ENCODE results near the gene USP48.

The USP48 gene

DNA sequence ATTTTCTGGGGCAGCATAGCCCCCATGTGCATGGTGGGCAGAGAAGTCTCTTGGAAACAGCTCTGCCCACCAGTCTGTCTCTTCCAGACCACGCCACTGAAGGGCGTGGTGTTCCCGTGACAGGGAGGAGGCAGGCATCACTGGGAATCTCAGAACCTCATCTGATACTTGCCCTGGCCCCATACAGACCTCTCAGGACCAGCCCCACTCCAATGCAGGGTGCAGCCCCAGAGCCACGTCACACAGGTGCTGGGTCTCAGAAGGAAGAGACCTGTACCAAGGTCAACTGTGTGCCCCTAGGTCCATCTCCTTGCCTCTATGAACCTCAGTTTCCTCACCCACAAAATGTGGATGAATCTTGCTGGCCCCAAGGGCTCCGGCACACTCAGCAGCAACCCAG lies 121.1 kb downstream of the USP48 start:
- DNase-seq (ENCODE audit: low read depth), result no peak
- TF ChIP-seq, protein P1, sequence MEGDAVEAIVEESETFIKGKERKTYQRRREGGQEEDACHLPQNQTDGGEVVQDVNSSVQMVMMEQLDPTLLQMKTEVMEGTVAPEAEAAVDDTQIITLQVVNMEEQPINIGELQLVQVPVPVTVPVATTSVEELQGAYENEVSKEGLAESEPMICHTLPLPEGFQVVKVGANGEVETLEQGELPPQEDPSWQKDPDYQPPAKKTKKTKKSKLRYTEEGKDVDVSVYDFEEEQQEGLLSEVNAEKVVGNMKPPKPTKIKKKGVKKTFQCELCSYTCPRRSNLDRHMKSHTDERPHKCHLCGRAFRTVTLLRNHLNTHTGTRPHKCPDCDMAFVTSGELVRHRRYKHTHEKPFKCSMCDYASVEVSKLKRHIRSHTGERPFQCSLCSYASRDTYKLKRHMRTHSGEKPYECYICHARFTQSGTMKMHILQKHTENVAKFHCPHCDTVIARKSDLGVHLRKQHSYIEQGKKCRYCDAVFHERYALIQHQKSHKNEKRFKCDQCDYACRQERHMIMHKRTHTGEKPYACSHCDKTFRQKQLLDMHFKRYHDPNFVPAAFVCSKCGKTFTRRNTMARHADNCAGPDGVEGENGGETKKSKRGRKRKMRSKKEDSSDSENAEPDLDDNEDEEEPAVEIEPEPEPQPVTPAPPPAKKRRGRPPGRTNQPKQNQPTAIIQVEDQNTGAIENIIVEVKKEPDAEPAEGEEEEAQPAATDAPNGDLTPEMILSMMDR (IDR thresholded peaks at IDR 0.05; ENCODE audit: control insufficient read depth, extremely low read depth, insufficient read depth), result no peak
- H3K4me3 ChIP-seq (ENCODE audit: low read depth, low read length), result no peak overlapping the region

DNA sequence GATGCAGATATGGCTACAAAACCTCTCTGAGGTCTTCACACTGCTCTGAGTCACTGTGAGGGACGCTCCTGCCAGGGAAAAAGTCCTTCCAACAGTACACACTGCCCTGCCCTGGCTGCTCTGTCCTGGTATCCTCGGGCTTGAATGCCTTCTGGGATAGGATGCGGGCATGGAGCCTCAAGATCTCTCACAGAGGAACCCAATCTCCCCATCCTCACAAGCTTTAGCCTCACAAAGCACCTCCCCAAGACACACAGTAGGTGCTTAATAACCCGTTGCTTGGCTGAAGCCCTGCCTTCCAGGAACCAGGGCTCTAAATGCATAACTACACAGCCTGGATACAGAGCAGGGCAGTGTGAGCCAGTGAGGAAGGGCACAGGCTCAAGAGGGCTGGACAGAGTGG lies 123.0 kb downstream of the USP48 start:
- no peak overlapping the region for H3K4me3 ChIP-seq (ENCODE audit: low read depth, low read length)
- no peak for DNase-seq (ENCODE audit: low read depth)
- TF ChIP-seq, protein P1 (IDR thresholded peaks at IDR 0.05; ENCODE audit: control insufficient read depth, extremely low read depth, insufficient read depth), result no peak

- TF ChIP-seq, protein P1 (IDR thresholded peaks at IDR 0.05; ENCODE audit: control insufficient read depth, extremely low read depth, insufficient read depth), result peak; percentile 76
- no peak overlapping the region for H3K4me3 ChIP-seq (ENCODE audit: low read depth, low read length)
- DNase-seq (ENCODE audit: low read depth), result no peak
Observed at GRCh38 chr1:21659099-21659923, 123.6 kb downstream of the USP48 start.

- no peak for DNase-seq (ENCODE audit: low read depth)
- TF ChIP-seq, protein P1 (IDR thresholded peaks at IDR 0.05; ENCODE audit: control insufficient read depth, extremely low read depth, insufficient read depth), result no peak
- H3K4me3 ChIP-seq (ENCODE audit: low read depth, low read length), result no peak overlapping the region
Observed at GRCh38 chr1:21657456-21658190, 125.3 kb downstream of the USP48 start.

DNA sequence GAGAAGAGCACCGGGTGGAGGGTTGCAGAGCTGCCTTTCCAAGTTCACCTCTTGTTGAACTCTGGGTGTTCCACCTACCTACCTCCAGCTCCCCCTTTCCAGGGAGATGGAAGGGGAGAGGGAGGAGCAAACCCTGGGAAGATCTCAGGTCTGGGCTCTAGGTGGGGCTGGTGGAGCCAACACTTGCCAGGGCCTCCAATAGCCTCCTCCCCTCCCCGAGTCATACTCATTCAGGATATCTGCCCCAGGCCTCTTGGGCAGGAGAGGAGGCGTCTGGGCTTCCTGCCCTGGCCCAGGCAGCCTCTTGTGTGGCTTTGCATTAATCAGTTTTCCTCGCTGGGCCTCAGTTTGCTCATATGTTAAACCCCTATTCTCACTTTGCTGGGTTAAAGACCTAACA lies 127.2 kb downstream of the USP48 start:
- TF ChIP-seq, protein P1 (IDR thresholded peaks at IDR 0.05; ENCODE audit: control insufficient read depth, extremely low read depth, insufficient read depth), result no peak
- DNase-seq (ENCODE audit: low read depth), result no peak
- H3K4me3 ChIP-seq (ENCODE audit: low read depth, low read length), result no peak overlapping the region

GRCh38 chr1:21655259-21655658 lies 127.7 kb downstream of the USP48 start:
- no peak overlapping the region for H3K4me3 ChIP-seq (ENCODE audit: low read depth, low read length)
- TF ChIP-seq, protein P1 (IDR thresholded peaks at IDR 0.05; ENCODE audit: control insufficient read depth, extremely low read depth, insufficient read depth), result no peak
- no peak for DNase-seq (ENCODE audit: low read depth)
